ENCODE data around the gene THY1. TPM values are rescaled to one million over a fixed set of nuclear protein-coding genes. Genes with fewer than 3 reads are reported as not detected.

The THY1 gene
- total and polyA plus RNA-seq, 9 of the 15 experiments (the other 6 are each of a cell fraction or from before 2014, with no cell fraction given) = 0.07 to 0.40 (median 0.16) TPM; not detected in 5

- TF ChIP-seq ATF3 (IDR thresholded peaks at IDR 0.05) (peak; percentile 82), ATF3 (CRISPR knock-in tag; conservative IDR thresholded peaks at IDR 0.05) (peak; percentile 59; the same call in 1 of the 2 replicates), HDGF (IDR thresholded peaks at IDR 0.05) (peak; percentile 51; the same call in 1 of the 2 replicates), ATF1 (CRISPR knock-in tag; IDR thresholded peaks at IDR 0.05) (no peak), ATF1 (tag; IDR thresholded peaks at IDR 0.05) (peak; percentile 17; the same call in 1 of the 2 replicates), ZBTB5 (IDR thresholded peaks at IDR 0.05) (no peak), ZBTB2 (IDR thresholded peaks at IDR 0.05) (peak; percentile 71), TFAP4 (CRISPR knock-in tag; IDR thresholded peaks at IDR 0.05; ENCODE audit: borderline replicate concordance) (peak; percentile 97), SP1 (CRISPR knock-in tag; IDR thresholded peaks at IDR 0.05) (no peak), MAFF (IDR thresholded peaks at IDR 0.05; ENCODE audit: low read length) (peak; percentile 84), NFXL1 (CRISPR knock-in tag; IDR thresholded peaks at IDR 0.05) (no peak), RBM34 (IDR thresholded peaks at IDR 0.05; ENCODE audit: borderline replicate concordance, insufficient read depth, low read length) (no peak), ZNF175 (CRISPR knock-in tag; IDR thresholded peaks at IDR 0.05; ENCODE audit: low read depth) (no peak)
- TF ChIP-seq, protein P1, sequence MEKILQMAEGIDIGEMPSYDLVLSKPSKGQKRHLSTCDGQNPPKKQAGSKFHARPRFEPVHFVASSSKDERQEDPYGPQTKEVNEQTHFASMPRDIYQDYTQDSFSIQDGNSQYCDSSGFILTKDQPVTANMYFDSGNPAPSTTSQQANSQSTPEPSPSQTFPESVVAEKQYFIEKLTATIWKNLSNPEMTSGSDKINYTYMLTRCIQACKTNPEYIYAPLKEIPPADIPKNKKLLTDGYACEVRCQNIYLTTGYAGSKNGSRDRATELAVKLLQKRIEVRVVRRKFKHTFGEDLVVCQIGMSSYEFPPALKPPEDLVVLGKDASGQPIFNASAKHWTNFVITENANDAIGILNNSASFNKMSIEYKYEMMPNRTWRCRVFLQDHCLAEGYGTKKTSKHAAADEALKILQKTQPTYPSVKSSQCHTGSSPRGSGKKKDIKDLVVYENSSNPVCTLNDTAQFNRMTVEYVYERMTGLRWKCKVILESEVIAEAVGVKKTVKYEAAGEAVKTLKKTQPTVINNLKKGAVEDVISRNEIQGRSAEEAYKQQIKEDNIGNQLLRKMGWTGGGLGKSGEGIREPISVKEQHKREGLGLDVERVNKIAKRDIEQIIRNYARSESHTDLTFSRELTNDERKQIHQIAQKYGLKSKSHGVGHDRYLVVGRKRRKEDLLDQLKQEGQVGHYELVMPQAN (IDR thresholded peaks at IDR 0.05; ENCODE audit: borderline replicate concordance) = peak; percentile 54; the same call in 1 of the 2 replicates
- TF ChIP-seq, protein P2, sequence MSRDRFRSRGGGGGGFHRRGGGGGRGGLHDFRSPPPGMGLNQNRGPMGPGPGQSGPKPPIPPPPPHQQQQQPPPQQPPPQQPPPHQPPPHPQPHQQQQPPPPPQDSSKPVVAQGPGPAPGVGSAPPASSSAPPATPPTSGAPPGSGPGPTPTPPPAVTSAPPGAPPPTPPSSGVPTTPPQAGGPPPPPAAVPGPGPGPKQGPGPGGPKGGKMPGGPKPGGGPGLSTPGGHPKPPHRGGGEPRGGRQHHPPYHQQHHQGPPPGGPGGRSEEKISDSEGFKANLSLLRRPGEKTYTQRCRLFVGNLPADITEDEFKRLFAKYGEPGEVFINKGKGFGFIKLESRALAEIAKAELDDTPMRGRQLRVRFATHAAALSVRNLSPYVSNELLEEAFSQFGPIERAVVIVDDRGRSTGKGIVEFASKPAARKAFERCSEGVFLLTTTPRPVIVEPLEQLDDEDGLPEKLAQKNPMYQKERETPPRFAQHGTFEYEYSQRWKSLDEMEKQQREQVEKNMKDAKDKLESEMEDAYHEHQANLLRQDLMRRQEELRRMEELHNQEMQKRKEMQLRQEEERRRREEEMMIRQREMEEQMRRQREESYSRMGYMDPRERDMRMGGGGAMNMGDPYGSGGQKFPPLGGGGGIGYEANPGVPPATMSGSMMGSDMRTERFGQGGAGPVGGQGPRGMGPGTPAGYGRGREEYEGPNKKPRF (IDR thresholded peaks at IDR 0.05; ENCODE audit: low read depth, low read length) = no peak
Measured at GRCh38 chr11:119368121-119369034, 54.6 kb downstream of the THY1 start (continued).
